Spinal cord (tissue), 10 donors: Measurements from ENCODE around the gene CDK7. TPM values are rescaled to one million over a fixed set of nuclear protein-coding genes. Genes with fewer than 3 reads are reported as not detected.
A peak's percentile ranks its signal among the peaks of the same experiment; 100 is the strongest.

Experiments used
- DNase-seq, 6 donors: peaks; one replicate each; pipeline versions ENCODE4 v3.0.0 to v3.0.0-alpha.2; 2013 to 2015; ENCODE audit warnings: low spot score in 6 of 6, low read depth in 4 of 6
- H3K27ac ChIP-seq: one replicate; pipeline ENCODE4 v1.5.1; 2013; ENCODE audit warnings: low read depth, low read length, control low read depth
- H3K27me3 ChIP-seq: one replicate; pipeline ENCODE4 v1.6.1; 2013; ENCODE audit warnings: low read length; ENCODE audit not compliant: control insufficient read depth, insufficient read depth
- H3K36me3 ChIP-seq: one replicate; pipeline ENCODE4 v1.6.1; 2013; ENCODE audit warnings: low read length; ENCODE audit not compliant: control insufficient read depth, insufficient read depth
- H3K4me1 ChIP-seq: one replicate; pipeline ENCODE4 v1.6.1; 2013; ENCODE audit warnings: low read length; ENCODE audit not compliant: control insufficient read depth, insufficient read depth
- H3K4me3 ChIP-seq: one replicate; pipeline ENCODE4 v1.5.1; 2013; ENCODE audit warnings: low read depth, low read length, control low read depth
- H3K9me3 ChIP-seq: one replicate; pipeline ENCODE4 v1.6.1; 2013; ENCODE audit warnings: low read length; ENCODE audit not compliant: control insufficient read depth, insufficient read depth
- WGBS: methylation state at CpG from one replicate; pipeline ENCODE4 v1.1.5; 2013; ENCODE audit warnings: missing lambda C conversion rate; ENCODE audit not compliant: insufficient coverage; 5-methylcytosine and 5-hydroxymethylcytosine counted together
- long read RNA-seq, 4 donors: transcript quantifications; one replicate each; lab custom pipeline, GENCODE V29; 2026
- polyA plus RNA-seq, 2 donors: library from polyadenylated mRNA; unstranded; fragments of 120-200 nt; gene quantifications; one replicate each; pipeline ENCODE4 v1.2.1, GENCODE V29; 2013; ENCODE audit not compliant: insufficient read length in 2 of 2
- total RNA-seq, 2 donors: library from RNA; depleted of rRNA in 1 of 2; stranded (reverse); fragments of 120-200 nt in 1 of 2; fragments of >200 nt in 1 of 2; gene quantifications; one replicate each; pipeline versions ENCODE4 v1.2.3 to v1.2.4, GENCODE V29; 2013 to 2014
- donor health status: healthy.

Gene CDK7
- total RNA-seq (10 to 100 TPM; 29.9 to 47.6 TPM), polyA plus RNA-seq (10 to 100 TPM; 27.0 to 27.3 TPM)
- long read RNA-seq, donor 1, partial matches to known transcripts: 0 of 7 reads
- long read RNA-seq, donor 1, other reads (novel, unspliced or antisense): 0 of 7 reads
- long read RNA-seq, donor 2, partial matches to known transcripts: 0 of 5 reads
- long read RNA-seq, donor 2, other reads (novel, unspliced or antisense): 0 of 5 reads
- long read RNA-seq, donor 3, transcript CDK7-201 (12 exons, 1,439 nt): major isoform, 7 of 7 reads
- long read RNA-seq, donor 3, partial matches to known transcripts: 0 of 7 reads
- long read RNA-seq, donor 3, other reads (novel, unspliced or antisense): 0 of 7 reads
- long read RNA-seq, donor 4, transcript CDK7-201 (12 exons, 1,439 nt): major isoform, 9 of 9 reads
- long read RNA-seq, donor 4, partial matches to known transcripts: 0 of 9 reads
- long read RNA-seq, donor 4, other reads (novel, unspliced or antisense): 0 of 9 reads

DNA sequence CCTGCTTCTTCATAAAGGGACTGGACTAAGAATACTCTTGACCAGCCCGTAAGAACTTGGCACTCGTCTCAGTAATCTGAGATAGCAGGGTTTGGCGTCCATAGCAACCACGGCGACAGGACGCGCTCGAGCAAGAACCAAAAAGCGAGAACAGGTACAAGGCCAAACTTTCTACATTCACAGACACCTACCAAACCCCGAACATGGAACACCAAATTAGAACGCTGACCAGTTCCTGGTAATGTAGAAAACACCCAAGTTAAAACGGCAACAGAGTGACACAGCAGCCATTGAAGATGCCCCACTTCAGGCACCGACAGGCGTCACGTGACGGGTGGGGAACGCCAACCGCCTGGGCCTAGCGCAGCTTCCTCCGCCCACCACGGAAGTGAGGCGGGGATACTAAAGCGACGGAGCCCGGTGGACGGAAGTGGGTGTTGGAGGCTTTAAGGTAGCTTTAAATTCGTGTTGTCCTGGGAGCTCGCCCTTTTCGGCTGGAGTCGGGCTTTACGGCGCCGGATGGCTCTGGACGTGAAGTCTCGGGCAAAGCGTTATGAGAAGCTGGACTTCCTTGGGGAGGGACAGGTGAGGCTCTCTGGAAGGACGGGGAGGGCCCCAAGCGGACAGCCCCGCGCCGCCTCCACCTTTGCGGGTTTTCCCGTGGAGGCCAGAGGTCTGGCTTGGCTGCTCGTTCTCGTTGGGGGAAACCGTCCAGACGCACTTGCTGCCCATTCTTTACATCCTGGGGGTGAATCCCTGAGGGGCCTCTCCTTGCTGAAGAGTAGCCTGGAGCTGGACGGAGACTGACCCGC, at the start of gene CDK7:
Gene CDK7, plus strand, starts transcription at position 430 of the 812 bp plus-strand sequence. Its CDS starts 90 bp downstream, at position 520.
- DNase-seq: peak; percentile 79 to 97 (median 90)
- Histone ChIP-seq H3K36me3 (peaks cover 7% of the 10 kb centered on the region), H3K4me3 (peak within 1 kb of the TSS; percentile 96), H3K9me3 (no peaks in the 10 kb centered on the region), H3K4me1 (peaks cover 5% of the 10 kb centered on the region), H3K27me3 (no peaks in the 10 kb centered on the region), H3K27ac (peak within 1 kb of the TSS; percentile 80)
- WGBS: 0% methylated on average over 49 of the region's 49 CpGs

GRCh38 chr5:69187342-69187741, 47.3 kb upstream of the CDK7 start:
- no peak overlapping the region for H3K4me3 ChIP-seq
- peaks cover 2% of the 10 kb centered on the region for H3K36me3 ChIP-seq
- no peaks in the 10 kb centered on the region for H3K9me3 ChIP-seq
- H3K27me3 ChIP-seq: no peaks in the 10 kb centered on the region
- DNase-seq: no peak
- WGBS: 100% methylated on average over 1 of the region's 2 CpGs
- H3K27ac ChIP-seq: no peak overlapping the region
- peaks cover 11% of the 10 kb centered on the region for H3K4me1 ChIP-seq

DNA sequence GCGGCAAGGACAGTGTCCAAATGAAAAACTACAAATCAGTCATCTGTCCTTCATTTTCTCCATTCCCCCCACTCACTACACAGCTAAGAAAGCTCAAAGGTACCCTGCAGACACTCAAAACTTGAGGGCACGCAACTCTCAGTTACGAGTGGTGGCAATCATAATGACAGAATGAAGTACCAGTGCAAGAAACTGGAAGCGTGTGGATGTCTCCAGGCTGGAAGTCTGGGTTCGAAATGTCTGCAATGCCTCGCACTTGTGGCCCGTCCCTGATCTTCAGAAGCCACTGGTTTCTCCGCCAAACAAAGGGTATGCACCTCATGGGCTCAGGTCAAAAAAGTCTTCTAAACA, 45.9 kb upstream of the CDK7 start:
- Histone ChIP-seq H3K9me3 (no peaks in the 10 kb centered on the region), H3K36me3 (peaks cover 4% of the 10 kb centered on the region), H3K4me1 (peaks cover 11% of the 10 kb centered on the region), H3K4me3 (peak overlapping the region; percentile 96), H3K27me3 (no peaks in the 10 kb centered on the region), H3K27ac (peak overlapping the region; percentile 96)
- no peak for DNase-seq
- WGBS: 11% methylated on average over 7 of the region's 8 CpGs

GRCh38 chr5:69189162-69190086, 45.3 kb upstream of the CDK7 start, which contains the start of gene CENPH:
CENPH (plus strand) TSS chr5:69189583; CDS start chr5:69189635, 52 bp downstream.
- Histone ChIP-seq H3K27me3 (no peaks in the 10 kb centered on the region), H3K4me1 (peaks cover 11% of the 10 kb centered on the region), H3K36me3 (peaks cover 4% of the 10 kb centered on the region), H3K27ac (peak within 1 kb of the TSS; percentile 96), H3K9me3 (no peaks in the 10 kb centered on the region), H3K4me3 (peak within 1 kb of the TSS; percentile 96)
- WGBS: under 1% methylated on average over 48 of the region's 55 CpGs
- DNase-seq: peak; percentile 83 to 97 (median 90)

- Histone ChIP-seq H3K36me3 (peaks cover 4% of the 10 kb centered on the region), H3K27me3 (no peaks in the 10 kb centered on the region), H3K9me3 (no peaks in the 10 kb centered on the region), H3K4me3 (no peak overlapping the region), H3K4me1 (no peaks in the 10 kb centered on the region), H3K27ac (no peak overlapping the region)
- DNase-seq: no peak
- no CpG with 5 or more reads among the region's 1 CpG for WGBS
Observed at GRCh38 chr5:69202497-69202896, 32.2 kb upstream of the CDK7 start.

- no CpG with 5 or more reads among the region's 5 CpGs for WGBS
- H3K27me3 ChIP-seq: no peaks in the 10 kb centered on the region
- DNase-seq: no peak
- no peak overlapping the region for H3K27ac ChIP-seq
- no peaks in the 10 kb centered on the region for H3K36me3 ChIP-seq
- no peak overlapping the region for H3K4me3 ChIP-seq
- H3K9me3 ChIP-seq: no peaks in the 10 kb centered on the region
- no peaks in the 10 kb centered on the region for H3K4me1 ChIP-seq
Observed at GRCh38 chr5:69206528-69207190, 28.0 kb upstream of the CDK7 start.

GRCh38 chr5:69209602-69210001, 25.1 kb upstream of the CDK7 start:
- no CpG with 5 or more reads among the region's 2 CpGs for WGBS
- Histone ChIP-seq H3K4me3 (no peak overlapping the region), H3K27me3 (no peaks in the 10 kb centered on the region)

GRCh38 chr5:69211200-69211599, 23.5 kb upstream of the CDK7 start:
- no peak for DNase-seq
- Histone ChIP-seq H3K4me1 (no peaks in the 10 kb centered on the region), H3K36me3 (no peaks in the 10 kb centered on the region), H3K4me3 (no peak overlapping the region), H3K27ac (no peak overlapping the region), H3K27me3 (no peaks in the 10 kb centered on the region), H3K9me3 (no peaks in the 10 kb centered on the region)
- WGBS: 100% methylated on average over 1 of the region's 2 CpGs

More at GRCh38 chr5:69209602-69210001, 25.1 kb upstream of the CDK7 start:
- H3K36me3 ChIP-seq: no peaks in the 10 kb centered on the region
- H3K27ac ChIP-seq: no peak overlapping the region
- no peaks in the 10 kb centered on the region for H3K9me3 ChIP-seq
- DNase-seq: no peak
- H3K4me1 ChIP-seq: no peaks in the 10 kb centered on the region
